Gastroesophageal sphincter (tissue), 3 donors: ENCODE data around the gene PCDHA2.

Source experiments
- CTCF ChIP-seq, 4 experiments: fragments of 200-600 bp in 2 of 4; fragments of 450-650 bp in 2 of 4; sonication (generic) in 1 of 4; IDR thresholded peaks; one replicate each; pipeline ENCODE4 v1.5.1; 2017 to 2019; ENCODE audit warnings: antibody characterized with exemption in 4 of 4, mild to moderate bottlenecking in 2 of 4, moderate library complexity in 2 of 4
- POLR2A ChIP-seq, 2 donors: fragments of 450-650 bp; IDR thresholded peaks; one replicate each; pipeline ENCODE4 v1.6.1; 2017; ENCODE audit warnings: antibody characterized with exemption in 2 of 2, mild to moderate bottlenecking in 2 of 2, moderate library complexity in 1 of 2

GRCh38 chr5:140791089-140791488 lies 3.6 kb upstream of the PCDHA2 start:
- no peak for TF ChIP-seq CTCF (IDR thresholded peaks at IDR 0.05)
- no peak for TF ChIP-seq POLR2A (IDR thresholded peaks at IDR 0.05)
